Measurements from ENCODE around the gene GAREM1. TPM values are rescaled to one million over a fixed set of nuclear protein-coding genes. Genes with fewer than 3 reads are reported as not detected.

GAREM1 gene
- polyA plus RNA-seq, 1 of the 3 experiments (the other 2 are of a cell fraction), result 2.8 TPM

DNA sequence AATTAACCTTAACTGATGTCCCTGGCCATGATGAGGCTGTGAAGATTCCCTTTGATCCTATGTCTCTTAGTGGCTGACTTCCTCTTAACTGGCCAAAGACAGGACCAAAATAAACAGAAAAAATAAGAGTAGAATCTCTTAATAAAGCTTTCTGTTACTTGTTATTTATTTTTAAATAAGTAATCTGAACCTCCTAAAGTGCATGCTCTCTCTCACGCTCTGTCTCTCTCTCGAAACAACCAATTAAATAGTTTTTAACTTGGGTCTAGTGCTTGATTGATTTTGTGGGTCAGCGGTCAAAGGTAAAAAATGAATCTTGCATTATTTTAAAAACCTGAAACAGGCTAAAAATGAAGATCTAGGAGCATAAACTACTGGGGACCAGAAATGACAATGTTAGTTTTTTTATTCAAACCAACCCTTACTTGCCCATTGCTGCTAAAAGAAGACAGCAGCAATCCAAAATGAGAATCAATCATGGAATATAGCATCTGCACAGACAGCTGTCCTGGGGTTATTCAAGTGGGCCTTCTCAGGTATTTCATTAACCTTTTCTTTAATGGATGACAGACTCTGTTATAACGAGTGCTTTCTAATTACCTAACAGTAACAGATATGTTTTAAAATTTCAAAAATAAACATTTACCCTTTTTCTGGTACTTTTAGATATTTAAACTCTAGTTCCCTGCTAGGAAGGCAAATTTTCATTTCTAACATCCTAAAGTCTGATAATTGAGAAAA lies 11.2 kb downstream of the GAREM1 start (continued):
- TF ChIP-seq, protein P1, sequence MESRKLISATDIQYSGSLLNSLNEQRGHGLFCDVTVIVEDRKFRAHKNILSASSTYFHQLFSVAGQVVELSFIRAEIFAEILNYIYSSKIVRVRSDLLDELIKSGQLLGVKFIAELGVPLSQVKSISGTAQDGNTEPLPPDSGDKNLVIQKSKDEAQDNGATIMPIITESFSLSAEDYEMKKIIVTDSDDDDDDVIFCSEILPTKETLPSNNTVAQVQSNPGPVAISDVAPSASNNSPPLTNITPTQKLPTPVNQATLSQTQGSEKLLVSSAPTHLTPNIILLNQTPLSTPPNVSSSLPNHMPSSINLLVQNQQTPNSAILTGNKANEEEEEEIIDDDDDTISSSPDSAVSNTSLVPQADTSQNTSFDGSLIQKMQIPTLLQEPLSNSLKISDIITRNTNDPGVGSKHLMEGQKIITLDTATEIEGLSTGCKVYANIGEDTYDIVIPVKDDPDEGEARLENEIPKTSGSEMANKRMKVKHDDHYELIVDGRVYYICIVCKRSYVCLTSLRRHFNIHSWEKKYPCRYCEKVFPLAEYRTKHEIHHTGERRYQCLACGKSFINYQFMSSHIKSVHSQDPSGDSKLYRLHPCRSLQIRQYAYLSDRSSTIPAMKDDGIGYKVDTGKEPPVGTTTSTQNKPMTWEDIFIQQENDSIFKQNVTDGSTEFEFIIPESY (IDR thresholded peaks at IDR 0.05; ENCODE audit: borderline replicate concordance, low read depth), result no peak
- TF ChIP-seq CHD2 (IDR thresholded peaks at IDR 0.05; ENCODE audit: low read length, partially characterized antibody) (no peak), MXI1 (IDR thresholded peaks at IDR 0.05; ENCODE audit: low read depth, low read length) (no peak)
- TF ChIP-seq, protein P2, sequence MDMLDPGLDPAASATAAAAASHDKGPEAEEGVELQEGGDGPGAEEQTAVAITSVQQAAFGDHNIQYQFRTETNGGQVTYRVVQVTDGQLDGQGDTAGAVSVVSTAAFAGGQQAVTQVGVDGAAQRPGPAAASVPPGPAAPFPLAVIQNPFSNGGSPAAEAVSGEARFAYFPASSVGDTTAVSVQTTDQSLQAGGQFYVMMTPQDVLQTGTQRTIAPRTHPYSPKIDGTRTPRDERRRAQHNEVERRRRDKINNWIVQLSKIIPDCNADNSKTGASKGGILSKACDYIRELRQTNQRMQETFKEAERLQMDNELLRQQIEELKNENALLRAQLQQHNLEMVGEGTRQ (IDR thresholded peaks at IDR 0.05; ENCODE audit: borderline replicate concordance, low read depth, low read length), result no peak

DNA sequence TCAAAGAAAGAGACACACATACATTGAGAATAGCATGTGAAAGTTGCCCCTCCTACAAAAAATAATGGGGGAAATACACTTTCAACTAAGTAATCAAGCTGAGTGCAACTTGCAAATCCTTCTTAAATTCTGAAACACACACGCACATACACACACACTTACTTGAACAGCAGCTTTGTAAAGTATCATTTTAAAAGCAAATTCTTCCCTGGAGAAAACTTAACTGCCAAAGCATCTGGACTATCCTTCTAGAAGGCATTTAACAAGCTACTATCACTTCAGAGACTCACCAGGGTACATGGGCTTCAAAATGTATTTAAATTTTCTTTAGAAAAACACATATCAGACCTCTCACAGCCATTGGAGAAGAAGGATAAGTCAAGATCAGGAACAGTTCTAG lies 15.3 kb downstream of the GAREM1 start:
- H3K9ac ChIP-seq, result no peak overlapping the region
- no peaks in the 10 kb centered on the region for H3K9me2 ChIP-seq
- no peak overlapping the region for H3K4me3 ChIP-seq (ENCODE audit: low read depth in 2 of 2, low read length in 1 of 2)
- H4K20me1 ChIP-seq (ENCODE audit: insufficient read depth), result no peaks in the 10 kb centered on the region; the same call in 1 of the 2 replicates
- ChIA-PET CTCF (interaction anchor here (0.6 to 2.2 kb wide), 2 partner anchors 16 to 297 kb away, joined by 3 to 6 read pairs; partner anchors contain the start of gene GAREM1), POLR2A (no interaction called here)
- 100% methylated on average over 1 of the region's 1 CpG for WGBS (ENCODE audit: low lambda C conversion rate)
- no peak overlapping the region for H3K4me2 ChIP-seq
- H2AFZ ChIP-seq (ENCODE audit: low read depth), result no peak overlapping the region
- H3K27me3 ChIP-seq (ENCODE audit: insufficient read depth), result no peaks in the 10 kb centered on the region
- H3K9me3 ChIP-seq, result no peaks in the 10 kb centered on the region
- H3F3A ChIP-seq (replicated peaks; ENCODE audit: insufficient read depth), result no peaks in the 10 kb centered on the region
- no peaks in the 10 kb centered on the region for H3K36me3 ChIP-seq (replicated peaks in 1 of 2; ENCODE audit: control insufficient read depth in 1 of 2, insufficient read depth in 2 of 2, low read length in 1 of 2)
- DNase-seq, result no peak
- no peak for TF ChIP-seq SIN3A (IDR thresholded peaks at IDR 0.05; ENCODE audit: borderline replicate concordance, low read depth, low read length)
- TF ChIP-seq, protein P3, sequence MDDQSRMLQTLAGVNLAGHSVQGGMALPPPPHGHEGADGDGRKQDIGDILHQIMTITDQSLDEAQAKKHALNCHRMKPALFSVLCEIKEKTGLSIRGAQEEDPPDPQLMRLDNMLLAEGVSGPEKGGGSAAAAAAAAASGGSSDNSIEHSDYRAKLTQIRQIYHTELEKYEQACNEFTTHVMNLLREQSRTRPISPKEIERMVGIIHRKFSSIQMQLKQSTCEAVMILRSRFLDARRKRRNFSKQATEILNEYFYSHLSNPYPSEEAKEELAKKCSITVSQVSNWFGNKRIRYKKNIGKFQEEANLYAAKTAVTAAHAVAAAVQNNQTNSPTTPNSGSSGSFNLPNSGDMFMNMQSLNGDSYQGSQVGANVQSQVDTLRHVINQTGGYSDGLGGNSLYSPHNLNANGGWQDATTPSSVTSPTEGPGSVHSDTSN (IDR thresholded peaks at IDR 0.05), result no peak
- no peak for TF ChIP-seq POLR2AphosphoS5 (IDR thresholded peaks at IDR 0.05; ENCODE audit: low read depth, low read length)
- TF ChIP-seq, protein P1 (IDR thresholded peaks at IDR 0.05; ENCODE audit: borderline replicate concordance, low read depth), result no peak
- TF ChIP-seq, protein P2 (IDR thresholded peaks at IDR 0.05; ENCODE audit: borderline replicate concordance, low read depth, low read length), result no peak
- TF ChIP-seq TEAD4 (IDR thresholded peaks at IDR 0.05; ENCODE audit: borderline replicate concordance, insufficient read depth), result no peak
- no peak for TF ChIP-seq FOSL2 (IDR thresholded peaks at IDR 0.05; ENCODE audit: borderline replicate concordance, low read depth)
- TF ChIP-seq CHD2 (IDR thresholded peaks at IDR 0.05; ENCODE audit: low read length, partially characterized antibody), result no peak
- TF ChIP-seq EP300 (IDR thresholded peaks at IDR 0.05; ENCODE audit: borderline replicate concordance in 1 of 2, low read depth in 1 of 2, low read length in 1 of 2), result no peak
- TF ChIP-seq, protein P4, sequence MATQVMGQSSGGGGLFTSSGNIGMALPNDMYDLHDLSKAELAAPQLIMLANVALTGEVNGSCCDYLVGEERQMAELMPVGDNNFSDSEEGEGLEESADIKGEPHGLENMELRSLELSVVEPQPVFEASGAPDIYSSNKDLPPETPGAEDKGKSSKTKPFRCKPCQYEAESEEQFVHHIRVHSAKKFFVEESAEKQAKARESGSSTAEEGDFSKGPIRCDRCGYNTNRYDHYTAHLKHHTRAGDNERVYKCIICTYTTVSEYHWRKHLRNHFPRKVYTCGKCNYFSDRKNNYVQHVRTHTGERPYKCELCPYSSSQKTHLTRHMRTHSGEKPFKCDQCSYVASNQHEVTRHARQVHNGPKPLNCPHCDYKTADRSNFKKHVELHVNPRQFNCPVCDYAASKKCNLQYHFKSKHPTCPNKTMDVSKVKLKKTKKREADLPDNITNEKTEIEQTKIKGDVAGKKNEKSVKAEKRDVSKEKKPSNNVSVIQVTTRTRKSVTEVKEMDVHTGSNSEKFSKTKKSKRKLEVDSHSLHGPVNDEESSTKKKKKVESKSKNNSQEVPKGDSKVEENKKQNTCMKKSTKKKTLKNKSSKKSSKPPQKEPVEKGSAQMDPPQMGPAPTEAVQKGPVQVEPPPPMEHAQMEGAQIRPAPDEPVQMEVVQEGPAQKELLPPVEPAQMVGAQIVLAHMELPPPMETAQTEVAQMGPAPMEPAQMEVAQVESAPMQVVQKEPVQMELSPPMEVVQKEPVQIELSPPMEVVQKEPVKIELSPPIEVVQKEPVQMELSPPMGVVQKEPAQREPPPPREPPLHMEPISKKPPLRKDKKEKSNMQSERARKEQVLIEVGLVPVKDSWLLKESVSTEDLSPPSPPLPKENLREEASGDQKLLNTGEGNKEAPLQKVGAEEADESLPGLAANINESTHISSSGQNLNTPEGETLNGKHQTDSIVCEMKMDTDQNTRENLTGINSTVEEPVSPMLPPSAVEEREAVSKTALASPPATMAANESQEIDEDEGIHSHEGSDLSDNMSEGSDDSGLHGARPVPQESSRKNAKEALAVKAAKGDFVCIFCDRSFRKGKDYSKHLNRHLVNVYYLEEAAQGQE (IDR thresholded peaks at IDR 0.05; ENCODE audit: low read depth, low read length), result no peak
- no peak for TF ChIP-seq MEF2A (IDR thresholded peaks at IDR 0.05; ENCODE audit: borderline replicate concordance, low read depth)
- H3K27ac ChIP-seq (ENCODE audit: low read depth in 2 of 2, low read length in 1 of 2), result no peak overlapping the region
- no peaks in the 10 kb centered on the region; a peak in 1 of 4 replicates for H3K4me1 ChIP-seq (ENCODE audit: control insufficient read depth in 1 of 2, insufficient read depth in 2 of 2, low read depth in 1 of 2, low read length in 1 of 2)
- peaks cover 8% of the 10 kb centered on the region for H3K79me2 ChIP-seq (ENCODE audit: insufficient read depth)
